NCI-H774 (cell line): ENCODE measurements around the gene CHST14.
A peak's percentile ranks its signal among the peaks of the same experiment; 100 is the strongest.

ENCODE experiments used
- DNase-seq: peaks from one replicate; lab custom pipeline; 2025; lab: John Stamatoyannopoulos, UW

CHST14 gene, protein sequence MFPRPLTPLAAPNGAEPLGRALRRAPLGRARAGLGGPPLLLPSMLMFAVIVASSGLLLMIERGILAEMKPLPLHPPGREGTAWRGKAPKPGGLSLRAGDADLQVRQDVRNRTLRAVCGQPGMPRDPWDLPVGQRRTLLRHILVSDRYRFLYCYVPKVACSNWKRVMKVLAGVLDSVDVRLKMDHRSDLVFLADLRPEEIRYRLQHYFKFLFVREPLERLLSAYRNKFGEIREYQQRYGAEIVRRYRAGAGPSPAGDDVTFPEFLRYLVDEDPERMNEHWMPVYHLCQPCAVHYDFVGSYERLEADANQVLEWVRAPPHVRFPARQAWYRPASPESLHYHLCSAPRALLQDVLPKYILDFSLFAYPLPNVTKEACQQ

DNA sequence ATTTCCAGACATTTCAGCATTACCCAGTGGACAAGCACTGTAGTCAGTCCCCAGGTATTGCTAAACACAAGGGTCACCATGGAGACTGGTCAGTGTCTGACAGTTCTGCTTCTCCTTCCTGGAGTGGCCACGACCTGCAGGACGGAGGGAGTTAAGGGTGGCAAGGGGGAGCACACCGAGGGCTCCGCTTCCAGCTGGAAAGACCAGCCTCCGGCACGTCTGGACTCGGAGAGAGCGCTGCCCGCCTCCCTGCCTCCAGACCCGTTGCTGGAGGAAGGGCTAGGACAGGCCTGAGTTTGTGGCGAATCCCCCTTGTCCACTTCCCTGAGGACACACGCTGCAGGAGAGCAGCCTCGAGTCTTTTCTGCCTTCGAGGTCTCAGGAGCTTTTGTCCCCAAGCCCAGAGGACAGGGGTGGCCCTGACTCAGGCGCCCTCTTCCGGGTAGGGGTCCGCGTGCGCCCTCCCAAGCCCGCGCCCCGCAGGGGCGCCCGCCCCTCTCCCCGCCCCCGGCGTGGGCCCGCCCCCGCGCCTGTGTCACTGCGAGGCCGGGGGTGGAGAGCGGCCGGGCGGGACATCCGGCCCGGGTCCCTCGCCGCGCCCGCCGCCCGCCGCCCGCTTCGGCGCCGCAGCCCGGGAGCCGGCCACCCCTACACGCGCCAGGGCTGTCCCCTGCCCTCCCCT is at the start of gene CHST14:
Gene CHST14 (plus strand): TSS at position 562 of the 682 bp plus-strand sequence. CDS start 230 bp downstream, outside the sequence.
- peak; percentile 31 for DNase-seq

DNA sequence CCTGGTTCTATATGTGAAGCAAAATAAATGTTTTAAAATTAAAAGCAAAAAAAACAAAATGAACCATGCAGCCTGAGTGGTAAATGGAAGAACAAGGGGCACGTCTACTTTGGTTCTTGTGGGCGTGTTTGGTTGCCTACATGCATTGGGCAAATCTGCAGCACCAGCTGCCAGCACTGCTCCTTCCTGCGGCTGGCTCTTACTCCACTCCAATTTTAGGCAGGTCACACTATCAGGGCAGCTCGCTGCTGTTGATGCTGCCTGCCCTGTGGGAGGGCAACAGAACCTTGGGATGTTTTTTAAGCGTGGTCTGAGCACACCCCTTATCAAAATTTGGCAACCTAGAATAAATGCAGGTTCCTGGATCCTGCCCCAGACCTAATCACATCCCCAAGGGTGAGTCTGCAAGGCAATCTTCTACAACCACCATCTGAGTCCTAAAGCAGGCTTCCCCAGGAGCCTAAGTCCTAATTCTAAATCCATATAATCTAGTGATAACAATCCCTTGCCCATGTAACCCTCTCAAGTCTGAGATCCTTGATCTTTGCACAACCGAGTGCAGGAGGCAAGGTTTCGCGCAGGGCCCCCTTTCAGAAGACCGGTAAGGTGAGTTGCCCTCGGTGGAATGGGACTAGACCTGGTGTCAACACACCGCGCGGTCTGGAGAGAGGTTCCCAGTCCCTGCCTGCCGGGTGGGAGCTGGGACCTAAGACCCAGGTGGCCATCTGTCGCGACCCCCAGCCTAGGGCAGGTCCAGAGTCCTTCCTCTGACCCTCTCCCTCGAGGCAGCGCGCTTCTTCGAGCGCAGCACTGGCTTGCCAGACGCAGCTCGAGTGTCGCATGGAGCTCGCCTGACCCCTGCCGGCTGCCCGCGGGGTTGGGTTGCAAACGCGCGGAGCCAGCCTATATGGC is 49.3 kb upstream of the CHST14 start:
- DNase-seq = peak; percentile 48

DNA sequence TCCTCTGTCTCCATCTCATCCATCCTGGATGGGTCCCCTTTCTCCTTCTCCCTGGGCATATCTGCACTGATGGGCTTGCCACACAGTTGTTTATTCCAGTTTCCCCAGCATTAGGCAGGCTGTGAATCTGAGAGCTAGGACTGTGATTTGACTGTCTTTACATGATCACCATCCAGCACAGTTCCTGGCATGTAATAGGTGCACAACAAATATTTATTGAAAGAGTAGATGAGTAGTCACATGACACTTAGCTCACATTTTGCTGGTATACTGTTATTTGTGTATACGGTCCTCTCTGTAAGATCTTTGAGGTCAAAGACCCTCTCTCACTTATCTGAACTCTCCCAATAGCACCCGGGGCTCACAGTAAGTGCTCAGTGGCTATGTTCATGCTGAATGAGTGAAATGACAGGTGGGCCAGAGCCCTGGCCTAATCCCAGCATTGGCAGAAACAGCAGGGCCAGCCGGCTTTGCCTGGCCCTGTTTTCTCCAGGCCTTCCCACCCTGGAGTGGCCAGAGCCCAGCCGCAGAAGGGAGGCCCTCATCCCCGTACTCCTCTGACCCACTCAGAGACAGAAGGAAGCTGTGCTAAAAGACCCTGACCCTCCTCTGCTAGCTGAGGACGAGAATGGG is 46.2 kb upstream of the CHST14 start:
- no peak for DNase-seq

DNA sequence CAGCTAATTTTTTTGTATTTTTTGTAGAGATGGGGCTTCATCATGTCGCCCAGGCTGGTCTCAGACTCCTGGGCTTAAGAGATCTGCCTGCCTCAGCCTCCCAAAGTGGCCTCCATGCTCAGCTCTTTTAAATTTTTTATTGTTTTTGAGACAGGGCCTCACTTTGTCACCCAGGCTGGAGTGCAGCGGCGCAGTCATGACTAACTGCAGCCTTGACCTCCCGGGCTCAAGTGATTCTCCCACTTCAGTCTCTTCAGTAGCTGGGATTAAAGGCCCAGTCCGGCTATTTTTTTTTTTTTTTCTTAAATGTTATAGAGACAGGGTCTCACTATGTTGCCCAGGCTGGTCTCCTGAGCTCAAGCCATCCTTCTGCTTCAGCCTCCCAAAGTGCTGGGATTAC is 45.1 kb upstream of the CHST14 start:
- DNase-seq = no peak

DNA sequence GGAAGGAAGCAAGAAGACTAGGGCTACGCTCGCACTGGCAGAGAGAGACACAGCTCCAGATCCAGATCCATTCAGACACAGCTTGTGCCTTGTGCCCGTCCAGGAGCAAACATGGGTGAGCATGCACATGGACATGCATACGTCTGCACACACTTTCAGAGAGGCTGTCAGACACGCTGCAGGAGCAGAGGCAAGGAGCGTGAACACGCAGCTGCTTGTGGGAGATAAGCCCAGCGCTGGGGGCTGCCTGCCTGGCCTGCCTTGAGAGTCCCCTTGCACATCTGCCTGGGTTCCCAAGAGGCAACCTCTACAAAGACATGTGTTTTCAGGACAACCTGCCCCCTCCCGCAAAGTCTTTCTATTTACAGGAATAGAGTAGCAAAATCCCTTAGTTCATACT is 43.6 kb upstream of the CHST14 start:
- no peak for DNase-seq

DNA sequence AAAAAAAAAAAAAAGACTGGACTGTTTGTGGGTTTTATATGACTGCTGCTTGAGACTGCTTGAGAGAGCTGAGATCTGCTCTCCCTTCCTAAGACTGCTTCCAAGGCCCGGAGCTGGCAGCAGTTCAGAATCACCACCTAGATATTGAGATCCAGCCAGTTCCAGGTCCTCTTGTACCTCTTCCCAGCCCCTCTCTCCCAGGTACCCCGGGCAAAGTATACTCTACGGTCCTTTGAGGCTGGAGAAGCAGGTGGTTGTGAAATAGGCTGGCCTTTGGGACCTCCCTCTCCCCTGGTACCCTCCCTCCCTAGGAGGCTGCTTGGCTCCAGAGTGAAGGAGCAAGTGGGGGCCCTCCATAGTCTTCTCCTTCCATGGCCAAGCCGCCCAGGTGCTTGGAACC is 42.6 kb upstream of the CHST14 start:
- no peak for DNase-seq

DNA sequence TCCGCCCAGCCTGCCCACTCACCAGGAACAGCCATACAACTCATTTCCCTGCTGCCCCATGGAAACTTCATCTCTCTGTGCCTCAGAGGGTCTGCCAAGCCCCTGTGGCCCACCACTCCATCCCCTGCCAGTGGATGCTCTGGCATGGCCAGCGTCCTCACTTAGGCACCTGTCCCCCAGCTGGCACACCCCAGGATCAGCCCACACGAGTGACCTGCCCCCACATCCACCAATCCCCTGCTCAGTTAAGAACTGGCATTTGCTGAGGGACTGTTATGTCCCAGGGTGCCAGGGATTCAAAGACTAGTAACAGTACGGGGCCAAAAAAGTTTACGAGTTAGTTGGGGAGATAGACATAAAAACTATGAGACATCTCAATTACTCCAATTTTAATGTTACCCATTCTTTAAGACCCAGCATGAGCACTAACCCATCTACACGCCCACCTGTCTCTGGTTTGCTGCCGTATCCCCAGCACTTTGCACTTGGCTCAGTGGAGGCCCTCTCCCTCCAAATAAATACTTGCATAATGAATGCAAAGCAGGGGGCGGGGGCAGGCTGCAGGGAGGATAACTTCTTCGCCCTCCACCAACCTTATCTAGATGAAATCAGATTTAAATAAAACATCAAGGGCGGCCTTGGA is 41.6 kb upstream of the CHST14 start:
- no peak for DNase-seq

DNA sequence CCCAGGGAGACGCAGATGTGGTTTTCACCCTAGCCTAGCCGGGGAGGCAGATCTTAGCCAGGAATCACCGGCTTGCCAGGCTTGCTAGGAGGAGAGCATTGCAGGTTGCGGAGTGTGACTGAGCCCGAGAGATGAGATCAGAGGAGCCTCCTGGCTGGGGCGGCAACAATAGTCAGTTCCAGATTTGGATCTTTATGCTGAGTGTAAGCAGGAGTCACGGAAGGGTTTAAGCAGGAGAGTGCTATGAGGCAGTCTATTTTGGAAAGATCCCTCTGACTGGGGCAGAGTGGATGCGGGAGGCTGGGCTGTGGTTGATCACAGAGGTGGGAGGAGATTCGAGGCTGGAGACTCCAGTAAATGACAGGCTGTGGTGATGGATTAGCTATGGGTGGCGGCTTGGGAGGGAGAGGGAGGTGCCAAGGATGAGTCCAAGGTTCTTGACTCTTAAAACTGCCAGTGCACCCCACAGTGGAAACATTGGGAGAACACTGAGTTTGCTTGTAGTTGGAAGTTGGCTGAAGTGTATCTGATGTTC is 40.4 kb upstream of the CHST14 start:
- DNase-seq = no peak

DNA sequence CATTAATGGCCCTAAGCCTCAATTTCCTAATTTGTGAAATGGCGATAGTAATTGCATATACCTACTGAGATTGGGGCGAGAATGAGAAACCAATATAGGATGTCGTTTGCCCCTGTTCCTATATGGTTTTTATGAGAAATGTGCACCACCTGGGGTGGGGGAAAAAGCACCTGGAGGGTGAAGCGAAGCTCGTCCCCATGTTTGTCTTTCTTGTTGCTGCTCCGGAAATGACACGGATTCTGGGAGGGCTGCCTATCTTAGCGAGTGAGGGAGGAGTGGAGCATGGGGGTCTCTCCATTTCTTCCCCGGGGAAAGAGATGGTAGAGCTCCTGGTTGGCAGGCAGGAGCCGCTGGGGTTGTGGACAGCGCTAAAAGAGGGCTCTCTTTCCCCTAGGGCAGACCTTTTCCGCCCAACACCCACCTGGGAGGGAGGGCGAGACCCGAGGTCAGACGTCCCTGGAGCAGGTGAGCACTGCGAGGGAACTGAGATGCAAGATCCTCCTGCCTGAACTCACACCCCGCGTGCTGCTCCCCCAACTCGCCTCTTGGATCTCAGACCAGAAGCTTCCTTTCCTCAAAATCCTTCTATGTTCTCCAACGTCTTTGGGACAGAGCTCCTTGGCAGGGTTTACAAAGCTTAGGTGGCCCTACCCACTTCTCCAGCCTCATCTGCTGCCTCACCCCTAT is 35.6 kb upstream of the CHST14 start:
- no peak for DNase-seq

DNA sequence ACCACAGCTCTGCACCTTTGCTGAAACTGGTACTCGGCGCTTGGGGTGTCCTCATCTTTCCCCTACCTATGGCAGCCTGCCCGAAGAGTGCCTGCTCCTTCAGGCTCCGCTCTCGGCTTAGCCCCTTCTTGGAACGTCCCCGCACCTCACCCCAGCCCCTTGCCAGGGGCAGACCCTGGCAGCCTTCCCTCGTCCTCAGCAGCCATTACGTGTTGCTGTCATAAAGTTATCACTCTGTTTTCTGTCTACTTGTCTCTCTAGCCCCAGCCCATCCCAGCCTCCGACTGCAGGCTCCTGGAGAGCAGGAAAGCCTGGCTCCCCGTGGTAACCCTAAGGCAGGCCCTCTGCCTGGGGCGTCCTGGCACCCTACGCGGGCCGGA is 35.1 kb upstream of the CHST14 start:
- no peak for DNase-seq

DNA sequence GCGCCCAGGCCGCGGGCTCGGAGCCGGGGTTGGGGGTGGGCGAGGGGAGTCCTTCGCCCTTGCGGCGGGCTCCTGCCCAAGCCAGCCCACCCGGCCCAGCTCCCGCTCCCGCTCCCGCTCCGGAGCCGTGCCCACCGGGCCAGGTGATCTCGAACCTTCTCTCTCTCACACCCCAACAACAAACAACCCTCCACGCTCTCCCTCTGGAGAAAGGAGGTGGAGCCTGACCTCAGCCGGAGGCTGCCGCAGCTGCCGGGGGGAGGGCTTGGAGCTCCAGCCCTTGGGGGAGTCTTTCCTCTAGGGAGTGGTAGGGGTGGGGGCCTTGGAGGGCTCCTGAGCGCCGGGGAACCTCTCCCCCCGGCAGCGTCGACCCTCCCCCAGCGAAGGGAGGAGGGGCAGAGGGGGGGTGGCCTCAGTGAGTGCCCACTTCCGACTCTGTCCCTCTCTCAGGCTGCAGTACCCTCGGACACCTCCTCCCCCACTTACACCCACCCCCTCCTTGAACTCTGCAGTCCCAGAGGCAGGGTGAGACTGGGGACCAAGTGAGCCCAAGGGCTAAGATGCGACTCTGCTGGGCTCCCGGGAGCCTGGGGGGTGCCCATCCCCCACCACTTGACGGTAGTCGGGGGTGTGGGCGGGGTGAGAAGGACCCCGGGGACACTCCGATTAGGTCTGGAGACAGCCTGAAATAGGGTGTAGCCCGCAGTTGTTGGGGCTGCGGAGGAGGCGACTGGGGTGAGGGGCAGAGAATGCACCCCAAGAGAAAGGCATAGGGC is 34.5 kb upstream of the CHST14 start:
- no peak for DNase-seq

DNA sequence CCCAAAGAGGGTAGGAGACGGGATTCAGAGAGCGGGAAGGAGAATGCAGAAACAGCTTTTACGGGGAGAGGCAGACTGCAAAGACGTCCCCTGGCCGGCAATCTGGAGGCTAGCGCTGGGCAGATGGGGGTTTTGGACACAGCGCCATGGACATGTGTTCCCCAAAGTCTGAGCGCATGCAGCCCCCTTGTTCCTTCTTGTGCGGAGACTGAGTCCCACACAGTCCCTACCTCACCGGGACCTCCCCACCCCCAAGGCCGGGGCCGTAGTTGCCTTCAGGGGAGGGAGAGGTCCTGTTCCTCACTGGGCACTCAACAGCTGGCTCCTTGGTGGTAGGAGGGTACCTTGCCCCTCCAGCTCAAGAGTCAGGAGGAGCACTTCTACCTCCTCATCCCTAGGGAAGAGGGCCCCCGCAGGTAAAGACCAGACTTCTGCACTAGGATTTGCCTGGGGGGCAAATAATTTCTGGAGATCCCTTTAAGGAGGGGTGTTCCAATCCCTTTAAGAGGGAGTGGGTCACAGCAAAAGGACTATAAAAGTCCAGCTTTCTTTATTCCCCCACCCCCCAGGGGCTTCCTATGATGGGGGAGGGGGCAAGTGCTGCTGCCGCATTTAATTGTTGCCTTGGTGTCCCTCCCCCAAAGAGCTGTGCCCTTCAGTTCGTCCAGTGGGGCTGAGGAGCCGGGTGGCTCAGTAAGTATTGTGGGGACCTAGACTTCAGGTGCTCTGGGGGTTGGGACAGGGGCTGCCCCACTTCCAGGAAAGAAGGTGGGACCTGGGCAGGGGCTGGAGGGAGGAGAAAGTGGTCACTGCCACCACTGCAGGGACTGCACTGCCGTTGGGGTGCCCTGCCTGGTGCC is 33.7 kb upstream of the CHST14 start:
- no peak for DNase-seq

DNA sequence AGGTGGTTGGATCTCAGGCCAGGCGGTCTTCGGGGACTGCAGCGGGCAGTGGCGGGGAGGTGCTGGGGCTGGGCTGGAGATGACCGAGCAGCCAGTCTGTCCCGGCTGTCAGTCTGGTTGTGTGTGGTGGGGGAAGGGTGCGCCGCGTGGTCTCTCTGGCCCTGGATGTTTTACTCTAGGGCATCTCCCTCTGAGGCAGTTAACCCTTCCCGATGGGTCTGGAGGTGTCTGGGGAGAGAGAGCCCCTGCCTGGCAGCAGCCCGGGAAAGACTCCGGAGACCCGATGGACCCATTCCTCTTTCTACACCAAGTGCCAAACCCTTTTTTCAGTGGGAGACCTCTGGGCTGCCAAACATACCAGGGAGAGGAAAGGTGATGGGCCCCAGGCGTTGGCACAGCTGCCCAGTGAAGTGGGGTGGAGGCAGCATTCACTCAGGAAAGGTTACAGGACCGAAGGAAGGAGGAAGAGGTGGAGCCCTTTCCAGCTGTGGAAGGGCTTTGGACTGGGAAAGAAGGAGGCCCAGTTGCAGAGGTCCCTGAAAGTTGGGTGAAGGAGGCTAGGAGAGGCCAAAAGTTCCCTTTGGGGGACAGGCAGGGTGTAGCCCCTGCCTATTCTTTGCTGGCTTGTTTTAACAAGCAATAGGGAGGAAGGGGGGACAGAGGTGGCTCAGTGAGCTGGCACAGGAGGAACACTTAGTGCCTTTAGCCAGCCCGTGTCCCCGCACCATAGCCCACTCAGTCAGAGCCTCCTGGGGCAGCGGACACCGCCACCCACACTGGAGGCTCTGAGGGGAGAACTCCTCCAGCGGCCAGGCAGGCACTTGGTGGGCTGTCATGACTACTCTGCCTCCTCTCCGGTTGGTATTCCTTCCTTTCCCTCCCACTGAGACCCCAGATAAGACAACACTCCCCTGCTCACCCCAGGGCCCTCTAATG is 32.8 kb upstream of the CHST14 start:
- DNase-seq = no peak

DNA sequence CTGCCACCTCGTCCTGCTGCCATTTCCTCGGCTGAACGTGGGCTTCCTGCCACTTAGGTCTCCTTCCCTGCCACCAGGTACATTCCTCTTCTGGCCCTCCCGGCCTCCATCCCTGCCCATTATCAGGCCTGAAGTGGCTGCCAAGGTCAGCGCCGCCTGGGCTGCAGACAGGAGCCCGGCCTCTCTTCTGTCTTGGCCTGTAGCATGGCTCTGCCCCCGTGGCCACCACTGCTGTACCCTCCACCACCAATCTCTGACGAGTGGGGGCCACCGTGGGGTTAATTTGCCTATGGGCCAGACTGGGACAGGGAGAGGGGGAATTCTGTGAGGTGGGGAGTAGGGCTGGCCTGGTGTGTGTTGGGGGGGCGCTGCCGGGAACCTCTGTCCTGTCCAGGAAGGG is 32.1 kb upstream of the CHST14 start:
- DNase-seq = no peak

DNA sequence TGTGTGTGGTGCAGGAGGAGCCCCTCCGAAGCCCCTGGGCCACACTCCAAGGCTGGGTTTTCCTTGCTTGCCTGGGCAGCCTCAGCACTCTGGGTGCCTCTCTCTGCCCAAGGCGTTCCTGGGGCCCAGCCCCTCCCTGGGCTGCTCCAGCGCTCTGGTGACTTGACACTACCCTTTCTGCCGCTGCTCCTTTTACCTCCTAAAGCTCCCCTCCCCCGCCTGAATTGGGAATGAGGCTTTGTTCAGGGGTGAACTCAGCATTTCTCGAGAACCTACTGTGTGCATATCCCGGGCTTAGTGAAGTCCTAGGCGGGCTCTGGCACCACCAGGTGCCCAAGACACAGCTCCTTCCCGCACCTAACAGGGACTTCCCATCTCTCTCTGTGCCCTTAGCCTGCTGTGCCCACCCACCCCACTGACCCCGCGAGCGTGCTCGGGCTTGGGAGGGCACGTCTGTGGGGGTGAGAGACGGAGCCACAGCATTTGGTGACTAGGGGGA is 31.3 kb upstream of the CHST14 start:
- DNase-seq = no peak

DNA sequence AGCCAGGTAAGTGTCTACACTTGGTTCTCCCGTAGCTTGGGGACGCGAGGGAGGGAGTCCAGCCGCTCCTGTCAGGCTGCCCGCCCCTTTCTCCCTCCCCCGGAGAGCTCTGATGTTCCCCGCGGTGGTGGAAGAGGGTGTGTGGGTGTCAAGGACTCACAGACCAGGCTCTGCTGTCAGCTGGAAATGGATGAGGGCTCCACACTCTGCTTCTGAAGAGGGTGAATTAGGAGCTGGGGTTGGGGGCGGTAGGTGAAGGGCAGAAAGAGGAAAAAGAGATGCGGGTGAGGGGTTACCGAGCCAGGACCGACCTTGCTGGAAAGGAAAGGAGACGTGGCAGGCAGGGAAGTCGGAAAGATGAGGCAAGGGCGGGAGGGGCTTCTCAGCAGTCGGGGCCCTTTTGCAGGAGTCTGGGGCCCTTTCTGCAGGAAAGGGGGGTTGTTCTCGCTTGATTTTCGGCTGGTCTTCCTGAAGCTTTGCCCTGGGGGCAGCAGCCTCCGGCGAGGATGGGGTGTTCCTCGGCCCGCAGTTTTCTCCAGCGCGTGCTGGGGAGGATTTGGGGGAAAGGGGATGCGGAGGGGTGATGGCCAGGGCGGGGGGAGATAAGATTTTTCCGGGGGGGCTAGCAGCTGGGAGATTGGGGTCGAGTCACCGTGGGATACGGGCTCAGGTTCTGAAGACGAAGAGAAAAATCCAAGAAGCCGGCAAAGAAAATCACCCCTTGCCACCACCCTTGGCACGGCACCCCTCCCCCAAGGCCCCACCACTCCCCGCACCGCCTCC is 30.6 kb upstream of the CHST14 start:
- no peak for DNase-seq
